HUES6 (cell line): ENCODE measurements around the gene TXNDC5.

ENCODE experiments used
- H3K27ac ChIP-seq: 2 replicates; pipeline ENCODE4 v1.7.0; 2013; ENCODE audit warnings: low read depth, mild to moderate bottlenecking, low read length, inconsistent platforms
- H3K27me3 ChIP-seq: 2 replicates; pipeline ENCODE4 v1.6.1; 2013; ENCODE audit warnings: low read length; ENCODE audit not compliant: control insufficient read depth, insufficient read depth
- H3K36me3 ChIP-seq: 2 replicates; pipeline ENCODE4 v1.6.1; 2013; ENCODE audit warnings: low read length; ENCODE audit not compliant: control insufficient read depth, insufficient read depth
- H3K4me1 ChIP-seq: 2 replicates; pipeline ENCODE4 v1.6.1; 2013; ENCODE audit warnings: low read length; ENCODE audit not compliant: control insufficient read depth, insufficient read depth
- H3K4me3 ChIP-seq: 2 replicates; pipeline ENCODE4 v1.5.1; 2013; ENCODE audit warnings: low read depth, low read length
- H3K9ac ChIP-seq: one replicate; pipeline ENCODE4 v1.6.1; 2013; ENCODE audit warnings: mild to moderate bottlenecking, low read length
- H3K9me3 ChIP-seq: 2 replicates; pipeline ENCODE4 v1.6.1; 2013; ENCODE audit warnings: low read depth, low read length; ENCODE audit not compliant: control insufficient read depth, insufficient read depth

The TXNDC5 gene

GRCh38 chr6:7848229-7848628 lies 62.4 kb downstream of the TXNDC5 start:
- no peak overlapping the region for H3K9ac ChIP-seq
- H3K27ac ChIP-seq = no peak overlapping the region
- H3K36me3 ChIP-seq = no peaks in the 10 kb centered on the region
- H3K9me3 ChIP-seq = peaks cover 26% of the 10 kb centered on the region; the same call in 1 of the 2 replicates
- no peak overlapping the region for H3K4me3 ChIP-seq
- H3K27me3 ChIP-seq = no peaks in the 10 kb centered on the region
- no peaks in the 10 kb centered on the region for H3K4me1 ChIP-seq

GRCh38 chr6:7846966-7847818 lies 63.4 kb downstream of the TXNDC5 start:
- Histone ChIP-seq H3K27ac (no peak overlapping the region), H3K9ac (no peak overlapping the region), H3K4me3 (no peak overlapping the region)

GRCh38 chr6:7841781-7842468 lies 68.7 kb downstream of the TXNDC5 start:
- 0 out of 2 replicates have a peak, but pooled peaks cover 2% of the 10 kb centered on the region for H3K9me3 ChIP-seq
- H3K27ac ChIP-seq = no peak overlapping the region
- no peaks in the 10 kb centered on the region for H3K27me3 ChIP-seq
- H3K36me3 ChIP-seq = no peaks in the 10 kb centered on the region
- peaks cover 5% of the 10 kb centered on the region; the same call in 1 of the 2 replicates for H3K4me1 ChIP-seq
- H3K9ac ChIP-seq = no peak overlapping the region
- H3K4me3 ChIP-seq = no peak overlapping the region

More at GRCh38 chr6:7846966-7847818, 63.4 kb downstream of the TXNDC5 start:
- no peaks in the 10 kb centered on the region for H3K4me1 ChIP-seq
- no peaks in the 10 kb centered on the region for H3K27me3 ChIP-seq
- no peaks in the 10 kb centered on the region for H3K36me3 ChIP-seq
- H3K9me3 ChIP-seq = peaks cover 19% of the 10 kb centered on the region; the same call in 1 of the 2 replicates

- no peak overlapping the region for H3K27ac ChIP-seq
- H3K9ac ChIP-seq = no peak overlapping the region
- H3K27me3 ChIP-seq = no peaks in the 10 kb centered on the region
- H3K36me3 ChIP-seq = no peaks in the 10 kb centered on the region
- H3K9me3 ChIP-seq = no peaks in the 10 kb centered on the region
- no peak overlapping the region for H3K4me3 ChIP-seq
- peaks cover 5% of the 10 kb centered on the region; the same call in 1 of the 2 replicates for H3K4me1 ChIP-seq
Measured at GRCh38 chr6:7836371-7837026, 74.1 kb downstream of the TXNDC5 start.

DNA sequence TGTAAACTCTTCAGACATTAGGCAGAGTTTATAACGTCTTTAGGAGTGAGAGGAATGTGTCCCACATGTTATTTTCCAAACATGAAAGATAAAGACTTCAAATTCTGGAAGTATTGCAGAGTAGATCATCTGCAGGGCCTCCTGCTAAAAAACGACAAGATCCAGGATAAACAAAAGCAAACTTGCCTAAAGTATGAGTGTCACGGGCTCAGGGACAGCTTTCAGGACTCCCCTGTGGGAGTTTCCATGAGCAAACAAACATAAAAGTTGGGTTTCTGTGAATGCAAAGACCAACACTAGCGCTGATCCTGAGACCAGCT lies 76.9 kb downstream of the TXNDC5 start:
- no peaks in the 10 kb centered on the region for H3K4me1 ChIP-seq
- no peak overlapping the region for H3K4me3 ChIP-seq
- no peak overlapping the region for H3K9ac ChIP-seq
- H3K36me3 ChIP-seq = no peaks in the 10 kb centered on the region
- H3K27me3 ChIP-seq = no peaks in the 10 kb centered on the region
- no peak overlapping the region for H3K27ac ChIP-seq
- H3K9me3 ChIP-seq = 0 out of 2 replicates have a peak, but pooled peaks cover 3% of the 10 kb centered on the region

DNA sequence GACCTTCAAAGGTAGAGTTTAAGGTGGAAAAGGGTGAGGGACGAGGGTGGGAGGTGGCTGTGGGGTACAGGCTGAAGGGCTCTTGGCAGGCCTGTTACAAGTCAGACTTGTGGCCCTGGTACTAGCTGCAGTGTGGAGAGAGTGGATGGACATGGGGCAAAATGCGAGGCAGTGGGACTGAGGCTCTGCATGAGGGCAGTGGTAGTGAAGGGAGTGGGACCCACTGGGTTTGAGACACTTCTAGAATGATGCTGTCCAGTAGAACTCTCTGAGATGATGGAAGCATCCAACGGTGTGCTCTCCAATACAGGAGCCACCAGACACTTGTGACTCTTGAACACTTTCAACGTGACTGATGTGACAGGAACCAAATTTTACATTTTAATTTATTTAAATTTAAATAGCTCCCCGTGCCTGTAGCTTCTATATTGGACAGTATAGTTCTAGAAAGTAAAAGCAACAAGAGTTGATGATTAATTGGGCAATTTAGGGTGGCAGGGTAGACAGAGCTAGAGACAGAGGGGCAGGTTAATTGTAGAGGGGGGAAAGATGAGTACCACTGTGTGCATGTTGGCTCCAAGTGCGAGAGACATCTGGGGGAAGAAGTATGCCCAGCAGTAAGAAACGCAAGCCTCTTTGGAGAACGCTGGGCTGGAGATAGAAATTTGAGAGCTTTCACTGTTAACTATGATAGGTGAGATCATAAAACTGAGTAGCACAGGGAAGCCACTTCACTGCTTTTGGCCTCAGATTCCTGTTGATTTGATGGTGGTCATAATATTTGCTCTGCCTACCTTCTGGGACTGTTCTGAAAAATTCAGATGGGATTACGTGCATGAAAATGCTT lies 77.5 kb downstream of the TXNDC5 start:
- Histone ChIP-seq H3K9ac (no peak overlapping the region), H3K27ac (no peak overlapping the region), H3K4me1 (no peaks in the 10 kb centered on the region)

More for the DNA sequence above, 77.5 kb downstream of the TXNDC5 start:
- Histone ChIP-seq H3K4me3 (no peak overlapping the region), H3K9me3 (0 out of 2 replicates have a peak, but pooled peaks cover 3% of the 10 kb centered on the region), H3K36me3 (no peaks in the 10 kb centered on the region), H3K27me3 (no peaks in the 10 kb centered on the region)
